HG03060 (cell line): ENCODE measurements around the gene INPP5K.
"Not testable (repeated sequence)": the region's sequence is repeated elsewhere in the genome, so short reads cannot be mapped to it uniquely, and the experiment has no call there.

Source experiments
- ATAC-seq: cut with Tn5 transposase; IDR thresholded peaks from one replicate; pipeline ENCODE4 v1.9.1; 2021; ENCODE audit warnings: low read depth, moderate number of reproducible peaks; ENCODE audit not compliant: unreplicated experiment

INPP5K gene

DNA sequence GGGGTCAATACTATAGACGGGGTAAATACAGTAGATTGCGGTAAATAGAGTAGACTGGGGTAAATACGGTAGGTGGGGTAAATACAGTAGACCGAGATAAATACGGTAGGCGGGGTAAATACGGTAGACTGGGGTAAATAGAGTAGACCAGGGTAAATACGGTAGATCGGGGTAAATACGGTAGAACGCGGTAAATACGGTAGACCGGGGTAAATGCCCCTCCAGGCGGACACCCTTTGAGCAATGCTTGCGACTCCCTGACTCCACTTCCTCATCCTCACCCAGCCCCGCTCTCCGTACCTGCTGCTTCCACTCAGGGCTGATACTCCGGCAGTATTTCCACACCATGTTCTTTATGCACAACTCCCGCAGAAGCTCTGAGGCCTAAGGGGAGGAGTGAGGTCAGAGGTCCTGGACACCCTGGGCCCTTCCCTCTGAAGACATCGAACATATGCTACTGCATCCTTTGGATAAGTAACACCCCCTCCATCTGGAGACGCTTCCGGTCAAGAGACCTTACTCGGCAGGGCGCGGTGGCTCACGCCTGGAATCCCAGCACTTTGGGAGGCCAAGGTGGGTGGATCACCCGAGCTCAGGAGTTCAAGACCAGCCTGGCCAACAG is 47.1 kb downstream of the INPP5K start:
- no peak for ATAC-seq

DNA sequence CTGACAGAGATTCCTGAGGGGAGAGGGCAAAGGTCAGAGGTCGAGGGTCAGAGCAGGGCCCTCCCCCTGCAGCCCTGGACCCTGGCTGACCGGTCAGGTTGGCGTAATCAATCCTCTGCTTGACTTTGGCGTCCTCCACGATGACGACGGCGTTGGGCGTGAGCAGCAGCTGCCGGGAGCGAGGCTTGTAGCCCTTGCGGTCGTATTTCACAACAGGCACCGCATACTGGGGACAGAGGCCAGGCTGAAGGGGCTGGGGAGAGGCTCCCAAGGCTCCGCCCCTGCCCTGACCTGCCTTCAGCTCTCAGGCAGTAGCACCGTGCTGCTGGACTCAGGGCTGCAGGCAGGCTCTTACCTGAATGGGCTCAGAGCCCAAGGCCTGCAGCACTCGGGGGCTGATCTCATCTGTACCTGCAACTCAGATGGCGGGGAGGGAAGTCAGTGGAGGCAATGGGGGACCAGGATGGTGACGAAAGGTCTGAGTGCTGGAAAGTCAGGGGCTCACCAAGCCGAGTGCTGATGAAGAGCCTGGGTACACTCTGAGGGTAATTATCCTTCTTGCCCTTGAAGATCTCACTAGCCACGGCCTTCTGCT is 48.4 kb downstream of the INPP5K start:
- no peak for ATAC-seq

DNA sequence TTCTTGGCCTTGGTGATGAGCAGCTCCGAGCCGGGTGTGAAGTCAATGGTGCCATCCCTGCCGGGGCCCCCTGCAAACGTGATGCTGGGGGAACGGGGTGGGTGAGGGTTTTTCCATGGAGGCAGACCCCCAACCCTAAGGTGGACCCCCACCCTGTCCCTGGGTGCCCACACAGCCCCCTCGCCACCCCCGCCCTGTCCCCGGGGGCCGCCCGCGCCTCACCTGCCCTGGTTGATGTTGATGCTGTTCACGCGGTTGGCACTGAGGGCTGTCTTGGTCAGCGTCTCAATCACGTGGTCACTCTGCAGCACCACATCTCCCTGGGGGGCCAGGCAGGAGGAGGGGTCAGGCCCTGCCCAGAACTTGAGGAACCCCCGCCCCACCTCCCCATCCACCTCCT is 49.2 kb downstream of the INPP5K start:
- no peak for ATAC-seq

DNA sequence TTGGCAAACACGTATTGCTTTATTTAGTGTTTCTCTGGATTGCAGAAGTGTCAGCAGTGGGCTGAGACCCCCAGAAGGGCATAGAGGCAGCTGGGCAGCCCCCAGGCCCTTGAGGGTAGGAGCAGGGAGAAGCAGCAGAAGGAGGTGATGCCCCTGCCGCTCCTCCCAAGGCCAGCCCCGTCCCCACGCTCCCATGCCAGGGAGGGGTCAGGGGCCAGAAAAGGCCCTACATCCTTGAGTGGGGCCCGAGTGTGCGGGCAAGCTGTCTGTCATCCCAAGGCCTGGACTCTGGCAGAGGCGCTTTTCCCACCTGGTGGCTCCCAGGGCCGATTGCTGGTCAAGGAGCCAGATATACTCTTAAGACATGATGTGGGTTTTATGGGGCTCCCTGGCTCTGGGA is 52.2 kb downstream of the INPP5K start:
- no peak for ATAC-seq

DNA sequence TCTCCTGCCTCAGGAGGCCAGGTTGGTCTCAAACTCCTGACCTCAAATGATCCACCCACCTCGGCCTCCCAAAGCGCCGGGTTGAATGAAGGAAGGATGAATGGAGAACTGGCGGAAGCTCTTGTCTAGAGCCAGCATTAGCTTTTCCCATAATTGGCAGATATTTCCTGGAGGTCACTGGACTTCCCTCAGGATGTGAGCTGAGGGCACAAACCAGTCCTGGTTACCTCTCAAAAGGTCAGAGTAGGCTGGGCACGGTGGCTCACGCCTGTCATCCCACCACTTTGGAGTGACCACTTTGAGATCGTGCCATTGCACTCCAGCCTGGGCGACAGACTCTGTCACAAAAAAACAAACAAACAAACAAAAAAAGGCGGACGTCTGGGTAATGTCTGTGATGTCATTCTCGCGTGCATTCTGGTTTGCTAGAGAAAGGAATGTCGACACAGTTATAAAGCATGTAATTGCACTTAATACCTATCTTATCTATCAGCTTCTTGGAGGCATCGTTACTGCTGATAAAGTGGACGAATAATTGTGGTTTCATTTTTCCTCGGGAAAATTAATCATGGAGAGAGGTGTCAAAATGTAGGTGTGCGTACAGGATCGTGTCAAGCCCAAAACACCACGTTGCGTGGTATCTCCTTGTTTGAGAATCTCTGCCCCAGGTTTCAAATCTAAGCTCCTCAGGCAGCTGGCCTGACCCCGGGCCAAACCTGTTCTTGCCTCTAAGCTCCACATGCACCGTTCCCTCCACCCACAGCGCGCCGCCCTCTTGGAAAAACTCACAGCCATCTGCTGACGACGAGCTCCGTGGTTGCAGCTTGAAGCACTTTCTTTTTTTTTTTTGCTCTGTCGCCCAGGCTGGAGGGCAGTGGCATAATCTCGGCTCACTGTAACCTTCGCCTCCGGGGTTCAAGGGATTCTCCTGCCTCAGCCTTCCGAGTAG is 54.0 kb downstream of the INPP5K start:
- ATAC-seq = no peak

DNA sequence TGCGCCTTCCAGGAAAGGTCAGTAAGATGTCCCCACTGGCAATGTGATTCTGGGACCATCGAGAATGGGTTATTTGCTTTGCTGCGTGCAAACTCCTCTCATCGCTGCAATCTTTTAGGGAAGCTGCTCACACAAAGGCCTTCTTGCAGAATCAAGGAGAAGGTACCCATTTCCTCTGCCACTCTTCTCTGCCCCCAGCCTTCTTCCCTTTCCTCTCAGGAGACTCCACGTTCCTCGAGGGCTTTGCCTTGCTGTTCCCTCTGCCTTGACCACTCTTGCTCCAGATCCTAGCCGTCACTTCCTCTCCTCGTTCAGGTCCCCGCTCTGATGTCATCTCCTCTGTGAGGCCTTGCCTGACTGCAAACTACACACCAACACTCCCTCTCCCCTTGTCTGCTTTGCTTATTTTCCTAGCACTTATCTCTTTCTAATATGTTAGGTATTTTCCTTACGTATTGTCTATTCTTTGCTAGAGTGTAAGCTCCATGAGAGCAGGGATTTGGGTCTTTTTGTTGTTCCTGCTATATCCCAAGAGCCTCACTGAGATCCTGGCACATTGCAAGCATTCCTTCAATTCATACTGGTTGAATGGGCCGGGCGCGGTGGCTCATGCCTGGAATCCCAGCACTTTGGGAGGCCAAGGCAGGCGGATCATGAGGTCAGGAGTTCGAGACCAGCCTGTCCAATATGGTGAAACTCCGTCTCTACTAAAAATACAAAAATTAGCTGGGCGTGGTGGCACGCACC is 55.0 kb downstream of the INPP5K start:
- ATAC-seq = no peak

DNA sequence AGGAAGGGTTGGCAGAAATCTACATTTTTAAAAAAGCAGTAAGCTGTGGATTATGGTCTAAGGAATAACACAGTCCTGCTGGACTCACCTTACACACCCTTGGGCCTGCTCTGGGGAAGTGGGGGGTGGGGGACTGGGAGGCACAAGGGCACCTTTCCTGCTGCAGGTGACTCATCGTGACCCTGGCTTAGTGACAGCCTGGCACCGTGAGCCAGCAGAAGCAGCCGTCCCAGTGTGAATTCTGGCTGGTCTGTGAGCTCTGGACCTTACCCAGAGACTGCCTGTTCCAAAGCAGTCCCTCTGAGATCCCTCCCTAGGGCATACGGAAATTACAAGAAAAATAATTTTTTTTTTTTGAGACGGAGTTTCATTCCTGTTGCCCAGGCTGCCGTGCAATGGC is 56.2 kb downstream of the INPP5K start:
- no peak for ATAC-seq

DNA sequence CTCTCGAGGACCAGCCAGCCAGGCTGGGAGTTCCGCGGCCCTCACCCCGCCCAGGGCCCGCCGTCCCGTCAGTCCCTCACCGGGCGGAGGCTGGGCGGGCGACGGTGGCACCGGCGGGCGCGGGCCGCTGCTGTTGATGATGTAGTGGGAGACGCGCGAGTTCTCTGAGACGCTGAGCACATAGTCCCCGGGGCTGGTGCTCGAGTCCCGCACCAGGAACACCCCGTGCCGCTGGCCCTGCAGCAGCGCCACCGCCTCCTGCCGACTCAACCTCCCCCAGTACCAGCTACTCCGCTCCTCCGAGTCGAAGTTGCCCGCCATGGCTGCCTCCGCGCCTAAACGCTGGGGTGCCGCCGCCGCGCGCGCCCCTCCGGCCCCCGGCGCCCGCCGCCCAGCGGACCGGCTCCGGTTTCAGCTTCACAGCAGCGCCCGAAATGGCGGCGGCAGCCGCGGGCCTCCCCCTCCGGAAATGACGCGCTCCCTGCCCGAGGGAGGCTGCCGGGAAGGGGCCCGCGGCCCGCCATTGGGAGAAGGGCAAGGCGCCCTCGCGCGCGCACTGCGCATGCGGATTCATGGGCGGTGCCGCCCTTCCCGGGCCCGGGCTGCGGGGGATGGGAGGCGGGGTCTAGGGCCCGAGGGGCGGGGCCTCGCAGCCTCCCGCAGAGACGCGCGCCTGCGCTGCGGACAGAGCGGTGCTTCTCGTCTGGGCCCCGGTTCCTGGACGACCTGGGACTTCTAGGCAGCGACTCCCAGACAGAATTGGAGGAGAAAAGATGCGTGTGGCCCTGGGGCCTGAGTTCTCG is 60.4 kb downstream of the INPP5K start, which contains the start of gene CRK:
CRK (minus strand) TSS at position 436 of the 803 bp plus-strand sequence; CDS start at position 321, 115 bp downstream.
- no peak for ATAC-seq

DNA sequence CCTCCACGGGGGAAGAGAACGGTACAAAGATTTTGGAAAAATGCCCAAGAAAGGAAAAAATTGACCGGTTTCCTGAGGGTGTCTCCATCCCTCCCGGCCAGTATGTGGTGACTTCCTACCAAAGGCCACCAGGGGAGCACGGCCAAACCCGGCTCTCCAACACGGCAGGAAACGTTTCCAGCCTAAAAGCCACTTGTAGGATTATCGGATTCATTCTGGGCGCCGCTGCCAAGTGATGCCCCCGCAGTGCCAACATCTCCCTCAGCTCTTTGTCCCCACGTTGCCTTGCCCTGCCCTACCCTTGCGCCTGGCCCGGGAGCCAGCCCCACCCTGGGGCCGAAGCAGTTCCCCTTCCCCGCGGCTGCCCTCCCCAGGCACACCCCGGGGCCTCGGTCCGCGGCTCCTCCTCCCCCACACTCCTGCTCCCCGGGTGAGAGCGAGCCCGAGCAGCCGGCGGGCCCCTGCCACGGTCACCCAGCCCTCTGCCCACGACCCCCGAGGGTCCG is 61.1 kb downstream of the INPP5K start:
- no peak for ATAC-seq

DNA sequence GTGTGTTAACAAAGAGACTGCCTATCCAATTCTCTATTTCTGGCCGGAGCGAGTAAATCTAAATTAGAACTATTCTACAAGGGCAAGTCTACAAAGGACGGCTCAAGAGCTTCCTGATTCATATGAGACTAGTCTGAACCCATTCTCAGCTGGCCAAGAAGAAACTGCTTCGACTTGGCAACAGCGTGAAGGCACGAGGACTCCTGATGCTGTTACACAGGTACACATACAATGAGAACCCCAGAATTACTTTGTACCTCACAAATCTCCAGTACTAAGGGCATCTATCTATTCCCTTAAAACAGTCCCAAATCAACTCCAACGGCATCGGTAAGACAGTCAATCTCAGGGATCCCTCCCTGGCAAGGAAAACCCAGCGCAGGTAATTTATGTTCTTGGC is 61.9 kb downstream of the INPP5K start:
- ATAC-seq = no peak

DNA sequence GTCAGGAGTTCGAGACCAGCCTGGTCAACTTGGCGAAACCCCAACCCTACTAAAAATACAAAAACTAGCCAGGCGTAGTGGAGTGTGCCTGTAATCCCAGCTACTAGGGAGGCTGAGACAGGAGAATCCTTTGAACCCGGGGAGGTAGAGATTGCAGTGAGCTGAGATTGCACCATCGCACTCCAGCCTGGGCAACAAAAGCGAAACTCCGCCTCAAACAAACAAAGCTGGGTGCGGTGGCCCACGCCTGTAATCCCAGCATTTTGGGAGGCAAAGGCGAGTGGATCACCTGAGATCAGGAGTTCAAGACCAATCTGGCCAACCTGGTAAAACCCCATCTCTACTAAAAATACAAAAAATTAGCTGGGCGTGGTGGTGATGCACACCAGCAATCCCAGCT is 62.7 kb downstream of the INPP5K start:
- ATAC-seq = not testable (repeated sequence)

DNA sequence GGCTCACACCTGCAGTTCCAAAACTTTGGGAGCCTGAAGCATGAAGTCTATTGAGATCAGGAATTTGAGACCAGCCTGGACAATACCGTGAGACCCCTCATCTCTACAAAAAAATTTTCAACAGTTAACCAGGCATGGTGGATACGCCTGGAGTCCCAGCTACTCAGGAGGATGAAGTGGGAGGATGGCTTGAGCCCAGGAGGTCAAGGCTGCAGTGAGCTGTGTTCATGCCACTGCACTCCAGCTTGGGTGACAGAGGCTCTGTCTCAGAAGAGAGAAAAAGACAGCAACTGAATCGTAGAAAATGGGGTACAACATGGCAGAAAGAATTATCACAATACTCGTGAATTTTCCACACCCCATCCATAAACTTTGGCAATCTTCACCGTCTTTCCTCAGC is 63.6 kb downstream of the INPP5K start:
- ATAC-seq = no peak

DNA sequence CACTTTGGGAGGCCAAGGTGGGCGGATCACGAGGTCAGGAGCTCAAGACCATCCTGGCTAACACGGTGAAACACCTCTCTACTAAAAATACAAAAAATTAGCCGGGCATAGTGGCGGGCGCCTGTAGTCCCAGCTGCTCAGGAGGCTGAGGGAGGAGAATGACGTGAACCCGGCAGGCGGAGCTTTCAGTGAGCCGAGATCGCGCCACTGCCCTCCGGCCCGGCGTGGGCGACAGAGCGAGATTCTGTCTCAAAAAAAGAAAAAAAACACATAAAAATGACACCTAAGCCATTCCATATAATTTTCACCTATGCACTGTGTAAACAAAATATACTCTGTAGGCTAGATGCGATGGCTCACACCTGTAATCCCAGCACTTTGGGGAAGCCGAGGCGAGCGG is 66.2 kb downstream of the INPP5K start:
- ATAC-seq = not testable (repeated sequence)

DNA sequence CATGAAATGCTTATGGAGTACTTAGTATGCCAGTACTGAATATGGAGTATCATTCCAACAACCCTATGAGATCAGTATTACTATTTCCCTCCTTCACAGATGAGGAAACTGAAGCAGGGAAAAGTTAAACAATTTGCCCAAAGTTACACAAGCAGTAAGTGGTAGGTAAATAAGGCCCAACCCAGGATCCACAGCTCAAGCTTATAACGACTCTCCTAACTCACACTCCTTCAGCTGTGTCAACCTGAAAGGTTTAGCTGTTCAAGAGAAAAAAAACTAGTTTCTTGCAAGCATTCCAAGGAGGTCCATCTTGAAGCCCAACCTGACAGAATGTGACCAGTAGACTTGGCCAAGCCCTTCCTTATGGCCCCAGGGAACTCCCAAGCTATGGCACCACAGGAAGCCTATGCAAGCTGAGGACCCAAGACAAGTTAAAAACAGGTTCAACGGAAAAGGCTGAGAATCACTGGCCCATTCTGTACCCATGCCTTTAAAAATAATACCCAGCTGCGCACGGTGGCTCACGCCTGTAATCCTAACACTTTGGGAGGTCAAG is 66.9 kb downstream of the INPP5K start:
- no peak for ATAC-seq

DNA sequence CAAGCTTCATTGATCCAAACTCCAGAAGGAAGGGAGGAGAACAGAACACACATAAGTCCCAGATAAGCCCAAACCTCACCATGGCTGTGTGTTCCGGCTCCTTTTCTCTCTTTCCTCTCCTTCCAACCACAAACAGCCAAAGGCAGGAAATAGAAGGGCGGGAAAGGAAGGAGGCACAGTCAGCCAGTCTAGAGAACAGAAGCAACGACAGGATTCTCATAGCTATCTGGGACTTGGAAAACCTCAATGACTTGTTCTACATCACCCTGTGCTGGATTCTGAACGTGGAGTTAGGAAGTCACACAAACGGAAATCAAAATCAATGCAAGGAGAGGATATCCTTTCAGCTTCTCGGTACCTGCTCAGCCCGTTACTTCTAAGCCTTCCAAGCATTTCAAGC is 69.4 kb downstream of the INPP5K start:
- ATAC-seq = no peak

DNA sequence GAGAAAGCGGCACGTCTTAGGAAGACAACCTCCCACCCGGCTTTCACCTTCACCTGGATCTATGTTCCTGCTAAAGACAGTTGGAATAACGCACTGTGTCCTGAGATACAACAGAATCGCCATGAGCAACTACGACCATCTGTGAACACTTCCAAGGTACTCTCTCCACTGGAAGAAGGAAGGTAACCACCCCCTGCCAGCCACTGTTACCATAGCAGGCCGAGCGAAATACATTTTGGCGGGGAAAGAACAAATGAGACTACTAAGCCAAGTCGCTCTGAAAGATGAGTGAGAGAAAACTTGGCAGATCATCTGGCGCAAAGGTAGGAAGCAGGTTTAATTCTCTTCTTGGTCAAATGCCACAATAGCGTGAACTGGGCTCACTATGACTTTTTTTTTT is 70.2 kb downstream of the INPP5K start:
- no peak for ATAC-seq

DNA sequence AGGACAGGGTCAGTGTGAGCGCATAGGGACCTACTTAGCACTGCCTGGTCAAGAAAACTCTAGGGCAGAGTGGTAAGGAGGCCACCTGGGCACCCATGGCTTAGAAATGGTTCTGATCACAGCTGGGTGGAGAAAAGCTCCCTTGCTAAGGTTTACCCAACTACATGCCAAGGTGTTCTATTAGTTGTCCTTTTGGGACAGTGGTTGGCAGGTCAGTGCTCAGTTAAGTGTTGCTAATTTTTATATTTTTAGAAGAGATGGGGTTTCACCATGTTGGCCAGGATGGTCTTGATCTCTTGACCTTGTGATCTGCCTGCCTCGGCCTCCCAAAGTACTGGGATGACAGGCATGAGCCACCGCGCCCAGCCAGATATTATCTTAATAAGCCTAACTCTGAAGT is 70.7 kb downstream of the INPP5K start:
- ATAC-seq = not testable (repeated sequence)
